GM23338 (cell line): ENCODE measurements around the gene GALNT9.

Source experiments
- CTCF ChIP-seq, 2 experiments: fragments of 200-600 bp in 1 of 2; sonication (generic) in 1 of 2; conservative IDR thresholded peaks; 2 replicates each; pipeline versions ENCODE4 v1.5.1 to v1.6.1; 2016 to 2017; ENCODE audit warnings: antibody characterized with exemption in 2 of 2, low read depth in 2 of 2, mild to moderate bottlenecking in 2 of 2, moderate library complexity in 1 of 2
- ETS1 ChIP-seq: IDR thresholded peaks from 2 replicates; pipeline ENCODE4 v1.6.1; 2016; ENCODE audit warnings: antibody characterized with exemption
- JUNB ChIP-seq: IDR thresholded peaks from one replicate; pipeline ENCODE4 v1.6.1; 2016; ENCODE audit warnings: antibody characterized with exemption; ENCODE audit not compliant: unreplicated experiment
- POLR2AphosphoS5 ChIP-seq: IDR thresholded peaks from 2 replicates; pipeline ENCODE4 v1.6.1; 2016; ENCODE audit warnings: antibody characterized with exemption, low read depth
- ZNF114 ChIP-seq: fragments of 250-450 bp; sonication (Bioruptor Pico); IDR thresholded peaks from 2 replicates; pipeline ENCODE4 v1.5.0; 2020; ENCODE audit warnings: mild to moderate bottlenecking, moderate library complexity
- ZNF331 ChIP-seq: fragments of 250-450 bp; sonication (Bioruptor Pico); IDR thresholded peaks from 2 replicates; pipeline ENCODE4 v1.5.0; 2020; ENCODE audit warnings: low read depth, mild to moderate bottlenecking, moderate library complexity
- ZNF462 ChIP-seq: fragments of 250-450 bp; sonication (Bioruptor Pico); IDR thresholded peaks from 2 replicates; pipeline ENCODE4 v1.5.0; 2020; ENCODE audit warnings: mild to moderate bottlenecking, moderate library complexity

GRCh38 chr12:132266370-132266769 lies 63.0 kb downstream of the GALNT9 start:
- no peak for TF ChIP-seq POLR2AphosphoS5
- TF ChIP-seq CTCF (conservative IDR thresholded peaks at IDR 0.05; ENCODE audit: low read depth in 2 of 2), result no peak
- no peak for TF ChIP-seq JUNB
- TF ChIP-seq ETS1, result no peak
- TF ChIP-seq ZNF331 (CRISPR knock-in tag), result no peak
- no peak for TF ChIP-seq ZNF114 (CRISPR knock-in tag)
- no peak for TF ChIP-seq ZNF462 (CRISPR knock-in tag)
